Coronary artery (tissue), 2 donors: ENCODE results near the gene COG7.

Source experiments
- DNase-seq: peaks from one replicate; pipeline ENCODE4 v3.0.0-alpha.2; 2017; ENCODE audit warnings: low spot score
- H3K27ac ChIP-seq, 2 donors: fragments of 200-600 bp; sonication (generic); one replicate each; pipeline ENCODE4 v1.5.1; 2016 to 2019
- H3K4me3 ChIP-seq: fragments of 200-600 bp; sonication (generic); 2 replicates; pipeline ENCODE4 v1.5.1; 2016; ENCODE audit warnings: mild to moderate bottlenecking, moderate library complexity
- CTCF ChIP-seq: fragments of 200-600 bp; sonication (generic); IDR thresholded peaks from one replicate; pipeline ENCODE4 v1.5.1; 2019; ENCODE audit warnings: antibody characterized with exemption

The COG7 gene

GRCh38 chr16:23342083-23342640 is 110.8 kb downstream of the COG7 start:
- no peak overlapping the region for H3K27ac ChIP-seq
- no peak for DNase-seq
- H3K4me3 ChIP-seq = no peak overlapping the region
- TF ChIP-seq CTCF = no peak

GRCh38 chr16:23339787-23340186 is 113.2 kb downstream of the COG7 start:
- no peak overlapping the region for H3K4me3 ChIP-seq

More at GRCh38 chr16:23339787-23340186, 113.2 kb downstream of the COG7 start:
- no peak for DNase-seq
- TF ChIP-seq CTCF = no peak
- H3K27ac ChIP-seq = no peak overlapping the region
